SHP77 (cell line): Measurements from ENCODE around the gene RASAL3.
A peak's percentile ranks its signal among the peaks of the same experiment; 100 is the strongest.

ENCODE experiments used
- DNase-seq, 2 experiments: peaks; one replicate each; lab custom pipeline; 2025; lab: John Stamatoyannopoulos, UW

Gene RASAL3

GRCh38 chr19:15432629-15433518 is 31.5 kb downstream of the RASAL3 start:
- peak; percentile 62 to 89 for DNase-seq

- no peak for DNase-seq
Measured at GRCh38 chr19:15432018-15432494, 32.3 kb downstream of the RASAL3 start.

GRCh38 chr19:15431396-15432017 is 32.8 kb downstream of the RASAL3 start:
- no peak for DNase-seq

GRCh38 chr19:15430526-15431120 is 33.7 kb downstream of the RASAL3 start:
- no peak for DNase-seq

- no peak for DNase-seq
Measured at GRCh38 chr19:15429825-15430467, 34.4 kb downstream of the RASAL3 start.

GRCh38 chr19:15428956-15429824 is 35.2 kb downstream of the RASAL3 start:
- no peak for DNase-seq

GRCh38 chr19:15427991-15428471 is 36.3 kb downstream of the RASAL3 start:
- DNase-seq: no peak

GRCh38 chr19:15427350-15427700 is 37.0 kb downstream of the RASAL3 start:
- DNase-seq: no peak

- DNase-seq: no peak
Measured at GRCh38 chr19:15426485-15427349, 37.6 kb downstream of the RASAL3 start.

- DNase-seq: no peak
Measured at GRCh38 chr19:15425321-15425950, 38.9 kb downstream of the RASAL3 start.

GRCh38 chr19:15424692-15425272 is 39.6 kb downstream of the RASAL3 start:
- no peak for DNase-seq

GRCh38 chr19:15424121-15424520 is 40.2 kb downstream of the RASAL3 start:
- no peak for DNase-seq

- no peak for DNase-seq
Measured at GRCh38 chr19:15423130-15423529, 41.2 kb downstream of the RASAL3 start.

GRCh38 chr19:15422296-15423075 is 41.9 kb downstream of the RASAL3 start:
- no peak for DNase-seq

GRCh38 chr19:15421721-15422260 is 42.6 kb downstream of the RASAL3 start:
- no peak for DNase-seq

GRCh38 chr19:15421136-15421695 is 43.1 kb downstream of the RASAL3 start:
- no peak for DNase-seq

GRCh38 chr19:15419413-15420025 is 44.8 kb downstream of the RASAL3 start:
- no peak for DNase-seq
